Hepatocyte (in vitro differentiated cells): Measurements from ENCODE around the gene INTS6. TPM values are rescaled to one million over a fixed set of nuclear protein-coding genes. Genes with fewer than 3 reads are reported as not detected.

ENCODE experiments used
- DNase-seq: peaks from one replicate; pipeline ENCODE4 v3.0.0-alpha.2; 2016; ENCODE audit warnings: low spot score
- H2AFZ ChIP-seq: fragments of 200-600 bp; sonication (generic); 2 replicates; pipeline ENCODE4 v1.6.0; 2016; ENCODE audit warnings: antibody characterized with exemption, mild to moderate bottlenecking
- H3K27ac ChIP-seq: fragments of 200-600 bp; sonication (generic); 2 replicates; pipeline ENCODE4 v1.5.1; 2016; ENCODE audit warnings: mild to moderate bottlenecking
- H3K27me3 ChIP-seq: fragments of 200-600 bp; sonication (generic); 2 replicates; pipeline ENCODE4 v1.6.1; 2016
- H3K36me3 ChIP-seq: fragments of 200-600 bp; sonication (generic); replicated peaks from 2 replicates; pipeline ENCODE4 v1.5.1; 2016; ENCODE audit warnings: low read depth; ENCODE audit not compliant: insufficient read depth
- H3K4me1 ChIP-seq: fragments of 200-600 bp; sonication (generic); 2 replicates; pipeline ENCODE4 v1.5.1; 2016; ENCODE audit warnings: mild to moderate bottlenecking, moderate library complexity; ENCODE audit not compliant: insufficient read depth
- H3K4me2 ChIP-seq: fragments of 200-600 bp; sonication (generic); 2 replicates; pipeline ENCODE4 v1.6.0; 2016
- H3K4me3 ChIP-seq: fragments of 200-600 bp; sonication (generic); 2 replicates; pipeline ENCODE4 v1.5.1; 2016; ENCODE audit warnings: mild to moderate bottlenecking
- H3K79me2 ChIP-seq: fragments of 200-600 bp; sonication (generic); 2 replicates; pipeline ENCODE4 v1.6.0; 2017; ENCODE audit warnings: mild to moderate bottlenecking
- H3K9me2 ChIP-seq: fragments of 200-600 bp; sonication (generic); replicated peaks from 2 replicates; pipeline ENCODE4 v1.6.0; 2017; ENCODE audit warnings: mild to moderate bottlenecking; ENCODE audit not compliant: insufficient read depth
- H3K9me3 ChIP-seq: fragments of 200-600 bp; sonication (generic); 2 replicates; pipeline ENCODE4 v1.5.1; 2016; ENCODE audit warnings: low read depth, mild to moderate bottlenecking
- H4K20me1 ChIP-seq: fragments of 200-600 bp; sonication (generic); 2 replicates; pipeline ENCODE4 v1.6.0; 2016; ENCODE audit warnings: mild to moderate bottlenecking; ENCODE audit not compliant: insufficient read depth, poor library complexity, severe bottlenecking
- EZH2 ChIP-seq: fragments of 200-600 bp; sonication (generic); IDR thresholded peaks from 2 replicates; pipeline ENCODE4 v1.6.1; 2016; ENCODE audit warnings: antibody characterized with exemption, mild to moderate bottlenecking, borderline replicate concordance
- EZH2phosphoT487 ChIP-seq: fragments of 200-600 bp; sonication (generic); IDR thresholded peaks from one replicate; pipeline ENCODE4 v1.6.1; 2018; ENCODE audit warnings: antibody characterized with exemption, mild to moderate bottlenecking, low read depth, moderate library complexity; ENCODE audit not compliant: unreplicated experiment, severe bottlenecking
- WGBS: methylation state at CpG from one replicate; pipeline ENCODE4 v1.1.6; 2016; ENCODE audit warnings: low lambda C conversion rate; ENCODE audit errors: missing lambda C conversion rate; 5-methylcytosine and 5-hydroxymethylcytosine counted together
- polyA plus RNA-seq: library from polyadenylated mRNA; unstranded; fragments of >200 nt; fragmentation: Nextera tagmentation; extraction: Ambion mirVana; gene quantifications from 2 replicates; pipeline ENCODE4 v1.2.1, GENCODE V29; 2016
- total RNA-seq: library from RNA; depleted of rRNA; stranded (reverse); fragments of >200 nt; gene quantifications from 2 replicates; pipeline ENCODE4 v1.2.3, GENCODE V29; 2014
- TF ChIP-seq, protein P1 (sequence below): fragments of 200-600 bp; sonication (generic); IDR thresholded peaks from 2 replicates; pipeline ENCODE4 v1.5.1; 2016; ENCODE audit warnings: antibody characterized with exemption, mild to moderate bottlenecking; ENCODE audit not compliant: poor library complexity

The INTS6 gene
- total and polyA plus RNA-seq, 2 experiments from 2014 or later: 28.5 to 51.2 TPM

GRCh38 chr13:51465124-51465523 is 12.3 kb upstream of the INTS6 start:
- Histone ChIP-seq H2AFZ (no peak overlapping the region), H3K27ac (no peak overlapping the region), H3K4me2 (no peak overlapping the region), H4K20me1 (no peaks in the 10 kb centered on the region), H3K27me3 (no peaks in the 10 kb centered on the region), H3K9me3 (no peaks in the 10 kb centered on the region), H3K36me3 (no peaks in the 10 kb centered on the region), H3K4me3 (no peak overlapping the region), H3K9me2 (no peaks in the 10 kb centered on the region), H3K79me2 (no peaks in the 10 kb centered on the region), H3K4me1 (no peaks in the 10 kb centered on the region)
- no peak for DNase-seq
- TF ChIP-seq, protein P1, sequence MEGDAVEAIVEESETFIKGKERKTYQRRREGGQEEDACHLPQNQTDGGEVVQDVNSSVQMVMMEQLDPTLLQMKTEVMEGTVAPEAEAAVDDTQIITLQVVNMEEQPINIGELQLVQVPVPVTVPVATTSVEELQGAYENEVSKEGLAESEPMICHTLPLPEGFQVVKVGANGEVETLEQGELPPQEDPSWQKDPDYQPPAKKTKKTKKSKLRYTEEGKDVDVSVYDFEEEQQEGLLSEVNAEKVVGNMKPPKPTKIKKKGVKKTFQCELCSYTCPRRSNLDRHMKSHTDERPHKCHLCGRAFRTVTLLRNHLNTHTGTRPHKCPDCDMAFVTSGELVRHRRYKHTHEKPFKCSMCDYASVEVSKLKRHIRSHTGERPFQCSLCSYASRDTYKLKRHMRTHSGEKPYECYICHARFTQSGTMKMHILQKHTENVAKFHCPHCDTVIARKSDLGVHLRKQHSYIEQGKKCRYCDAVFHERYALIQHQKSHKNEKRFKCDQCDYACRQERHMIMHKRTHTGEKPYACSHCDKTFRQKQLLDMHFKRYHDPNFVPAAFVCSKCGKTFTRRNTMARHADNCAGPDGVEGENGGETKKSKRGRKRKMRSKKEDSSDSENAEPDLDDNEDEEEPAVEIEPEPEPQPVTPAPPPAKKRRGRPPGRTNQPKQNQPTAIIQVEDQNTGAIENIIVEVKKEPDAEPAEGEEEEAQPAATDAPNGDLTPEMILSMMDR: no peak
- TF ChIP-seq EZH2: no peak
- TF ChIP-seq EZH2phosphoT487: no peak

DNA sequence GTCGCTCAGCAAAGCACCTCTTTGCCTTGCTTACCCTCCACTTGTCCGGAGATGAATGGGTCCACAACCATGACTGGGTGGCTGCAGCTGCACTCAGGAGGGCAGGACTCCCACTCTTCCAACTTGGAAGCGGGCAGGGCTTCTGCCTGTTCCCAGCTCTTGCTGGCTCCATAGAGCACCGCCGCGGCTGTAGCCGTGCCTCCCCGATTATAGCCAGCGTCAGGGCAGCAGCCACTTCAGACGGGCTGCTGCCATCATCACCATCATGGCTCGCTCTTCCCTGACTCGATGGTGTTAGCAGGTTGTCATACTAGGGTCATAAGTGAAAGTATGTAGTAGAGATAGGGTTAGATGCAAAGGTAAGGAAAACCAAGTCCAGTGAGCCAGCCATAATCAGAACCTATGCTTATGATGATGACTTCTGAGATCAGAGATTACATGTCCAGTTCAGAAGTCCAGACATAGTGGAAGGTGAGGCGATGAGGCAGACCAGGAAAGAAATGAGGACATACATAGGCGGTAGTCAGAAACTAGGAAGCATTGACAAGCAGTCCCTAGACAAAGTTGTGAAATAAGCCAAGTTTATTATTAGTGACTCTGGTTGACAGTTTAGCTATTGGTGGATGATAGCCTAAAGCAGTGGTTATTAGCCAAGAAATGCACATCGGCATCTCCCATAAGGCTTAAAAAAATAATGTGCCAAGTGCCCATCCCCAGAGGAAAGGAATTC is 4.4 kb upstream of the INTS6 start:
- H3K9me3 ChIP-seq: no peaks in the 10 kb centered on the region
- H2AFZ ChIP-seq: no peak overlapping the region
- H3K36me3 ChIP-seq: no peaks in the 10 kb centered on the region
- H3K27ac ChIP-seq: no peak overlapping the region
- no peak for DNase-seq
- no peaks in the 10 kb centered on the region for H3K9me2 ChIP-seq
- H3K4me3 ChIP-seq: no peak overlapping the region
- no peak overlapping the region for H3K4me2 ChIP-seq
- 96% methylated on average over 15 of the region's 15 CpGs for WGBS
- H3K27me3 ChIP-seq: no peaks in the 10 kb centered on the region
- peaks cover 6% of the 10 kb centered on the region for H3K4me1 ChIP-seq
- TF ChIP-seq, protein P1: no peak
- no peak for TF ChIP-seq EZH2phosphoT487
- no peak for TF ChIP-seq EZH2
- H4K20me1 ChIP-seq: no peaks in the 10 kb centered on the region
- peaks cover 16% of the 10 kb centered on the region for H3K79me2 ChIP-seq

DNA sequence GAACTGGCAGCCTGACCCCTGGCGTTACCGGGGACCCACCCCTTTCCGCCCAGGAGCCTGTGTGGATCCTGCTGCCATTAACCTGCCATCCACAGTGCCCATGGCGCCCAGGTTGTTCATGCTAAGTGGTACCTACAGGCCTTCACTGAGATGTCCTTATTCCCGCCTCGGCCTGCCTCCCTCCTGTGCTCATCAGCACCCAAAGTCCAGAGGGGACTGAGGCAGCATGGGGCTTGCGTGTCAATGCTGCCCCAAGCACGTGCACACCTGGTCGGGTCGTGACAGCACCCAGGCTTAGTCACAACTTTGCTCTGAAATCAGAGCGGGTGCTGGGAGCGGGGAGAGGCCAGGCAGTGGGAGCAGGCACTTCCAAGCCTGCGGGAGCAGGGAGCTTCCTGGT is 3.7 kb upstream of the INTS6 start:
- DNase-seq: no peak
- Histone ChIP-seq H3K4me3 (no peak overlapping the region), H4K20me1 (no peaks in the 10 kb centered on the region), H3K79me2 (peaks cover 17% of the 10 kb centered on the region), H3K9me3 (no peaks in the 10 kb centered on the region), H3K36me3 (no peaks in the 10 kb centered on the region), H3K4me2 (no peak overlapping the region), H2AFZ (no peak overlapping the region), H3K27me3 (no peaks in the 10 kb centered on the region), H3K9me2 (no peaks in the 10 kb centered on the region), H3K4me1 (peaks cover 6% of the 10 kb centered on the region), H3K27ac (no peak overlapping the region)
- TF ChIP-seq EZH2phosphoT487 (no peak), EZH2 (no peak)
- TF ChIP-seq, protein P1: no peak
- 95% methylated on average over 13 of the region's 13 CpGs for WGBS

DNA sequence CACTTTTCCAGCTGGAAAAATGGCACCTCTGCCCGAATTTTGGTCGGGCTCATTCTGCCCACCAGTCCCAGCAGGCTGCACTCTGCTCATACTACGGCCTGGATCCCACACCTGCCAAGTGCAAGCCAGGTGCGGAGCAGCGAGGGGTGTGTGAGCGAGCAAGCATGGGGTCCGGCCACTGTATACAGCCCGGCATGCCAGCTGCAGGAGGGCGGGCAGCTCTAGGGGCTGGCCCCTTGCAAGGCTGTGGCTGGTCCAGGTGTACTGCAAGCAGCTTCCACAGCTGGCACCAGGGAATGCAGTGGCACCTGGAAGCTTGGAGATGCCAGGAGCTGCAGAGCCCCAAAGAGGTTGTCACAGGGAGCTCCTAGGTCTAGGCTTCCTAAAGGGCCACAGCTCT is 2.7 kb upstream of the INTS6 start:
- Histone ChIP-seq H3K27ac (no peak overlapping the region), H3K9me3 (no peaks in the 10 kb centered on the region), H3K27me3 (no peaks in the 10 kb centered on the region), H3K4me2 (no peak overlapping the region), H4K20me1 (no peaks in the 10 kb centered on the region), H3K79me2 (peaks cover 25% of the 10 kb centered on the region), H3K9me2 (no peaks in the 10 kb centered on the region), H2AFZ (no peak overlapping the region), H3K36me3 (no peaks in the 10 kb centered on the region), H3K4me1 (peaks cover 11% of the 10 kb centered on the region), H3K4me3 (no peak overlapping the region)
- TF ChIP-seq EZH2phosphoT487: no peak
- TF ChIP-seq EZH2: no peak
- TF ChIP-seq, protein P1: no peak
- WGBS: 98% methylated on average over 9 of the region's 9 CpGs
- no peak for DNase-seq
